ENCODE measurements around the gene LIX1. TPM values are rescaled to one million over a fixed set of nuclear protein-coding genes. Genes with fewer than 3 reads are reported as not detected.

Gene LIX1
- total and polyA plus RNA-seq, 3 donors from 2014 or later = 0.76 TPM; not detected in 2

- no peaks in the 10 kb centered on the region for H3K36me3 ChIP-seq (ENCODE audit: low read depth, missing control alignments)
- 17 to 34% methylated on average over 4 of the region's 4 CpGs for WGBS, 2 donors
- no peaks in the 10 kb centered on the region for H3K9me3 ChIP-seq
- intact Hi-C loops (cut with DNase I; ENCODE audit: low total_unique reads) = no loop called here
- no peak for TF ChIP-seq POLR2A (IDR thresholded peaks at IDR 0.05)
- TF ChIP-seq, protein P1, sequence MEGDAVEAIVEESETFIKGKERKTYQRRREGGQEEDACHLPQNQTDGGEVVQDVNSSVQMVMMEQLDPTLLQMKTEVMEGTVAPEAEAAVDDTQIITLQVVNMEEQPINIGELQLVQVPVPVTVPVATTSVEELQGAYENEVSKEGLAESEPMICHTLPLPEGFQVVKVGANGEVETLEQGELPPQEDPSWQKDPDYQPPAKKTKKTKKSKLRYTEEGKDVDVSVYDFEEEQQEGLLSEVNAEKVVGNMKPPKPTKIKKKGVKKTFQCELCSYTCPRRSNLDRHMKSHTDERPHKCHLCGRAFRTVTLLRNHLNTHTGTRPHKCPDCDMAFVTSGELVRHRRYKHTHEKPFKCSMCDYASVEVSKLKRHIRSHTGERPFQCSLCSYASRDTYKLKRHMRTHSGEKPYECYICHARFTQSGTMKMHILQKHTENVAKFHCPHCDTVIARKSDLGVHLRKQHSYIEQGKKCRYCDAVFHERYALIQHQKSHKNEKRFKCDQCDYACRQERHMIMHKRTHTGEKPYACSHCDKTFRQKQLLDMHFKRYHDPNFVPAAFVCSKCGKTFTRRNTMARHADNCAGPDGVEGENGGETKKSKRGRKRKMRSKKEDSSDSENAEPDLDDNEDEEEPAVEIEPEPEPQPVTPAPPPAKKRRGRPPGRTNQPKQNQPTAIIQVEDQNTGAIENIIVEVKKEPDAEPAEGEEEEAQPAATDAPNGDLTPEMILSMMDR (IDR thresholded peaks at IDR 0.05) = peak; percentile 57 to 87 (median 82)
- peak; percentile 78 for DNase-seq
- H3K27me3 ChIP-seq = no peaks in the 10 kb centered on the region
- H3K4me3 ChIP-seq = no peak overlapping the region
- H3K27ac ChIP-seq = no peak overlapping the region
- H3K4me1 ChIP-seq = no peaks in the 10 kb centered on the region
Observed at GRCh38 chr5:97162045-97162444, 19.6 kb upstream of the LIX1 start.

DNA sequence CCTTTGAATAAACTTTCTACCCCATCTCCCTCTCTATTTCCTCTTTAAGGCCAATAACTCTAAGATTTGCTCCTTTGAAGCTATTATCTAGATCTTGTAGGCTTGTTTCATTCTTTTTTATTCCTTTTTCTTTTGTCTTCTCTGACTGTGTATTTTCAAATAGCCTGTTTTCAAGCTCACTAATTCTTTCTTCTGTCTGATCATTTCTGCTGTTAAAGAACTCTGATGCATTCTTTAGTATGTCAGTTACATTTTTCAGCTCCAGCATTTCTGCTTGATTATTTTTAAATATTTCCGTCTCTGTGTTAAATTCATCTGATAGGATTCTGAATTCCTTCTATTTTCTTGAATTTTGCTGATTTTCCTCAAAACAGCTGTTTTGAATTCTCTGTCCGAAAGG lies 15.3 kb upstream of the LIX1 start:
- Histone ChIP-seq H3K27ac (no peak overlapping the region), H3K4me1 (no peaks in the 10 kb centered on the region), H3K9me3 (no peaks in the 10 kb centered on the region), H3K4me3 (no peak overlapping the region), H3K27me3 (no peaks in the 10 kb centered on the region), H3K36me3 (ENCODE audit: low read depth, missing control alignments) (no peaks in the 10 kb centered on the region)
- no peak for TF ChIP-seq POLR2A (IDR thresholded peaks at IDR 0.05)
- TF ChIP-seq, protein P1 (IDR thresholded peaks at IDR 0.05) = no peak
- 93 to 100% methylated on average over 2 of the region's 2 CpGs for WGBS, 2 donors
- no peak for DNase-seq
- intact Hi-C loops (cut with DNase I; ENCODE audit: low total_unique reads) = no loop called here

DNA sequence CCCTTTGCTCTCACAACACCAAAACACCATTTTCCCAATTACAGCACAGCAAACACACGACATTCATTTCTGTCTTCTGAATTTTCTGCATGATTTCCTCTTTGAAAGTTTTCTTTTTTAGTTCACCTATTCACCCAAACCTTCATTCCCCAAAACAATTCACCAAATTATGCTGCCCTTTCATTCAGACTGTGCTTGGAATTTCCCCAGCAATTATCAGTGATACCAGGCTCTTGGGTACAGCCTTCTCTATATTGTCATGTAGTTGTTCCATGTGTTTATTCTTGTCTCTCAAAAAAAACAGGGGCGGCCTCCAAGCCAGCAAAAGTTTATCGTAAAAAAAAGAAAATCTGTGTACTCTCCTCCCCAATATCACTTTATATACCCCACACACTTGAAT lies 9.0 kb upstream of the LIX1 start:
- no peak for TF ChIP-seq POLR2A (IDR thresholded peaks at IDR 0.05)
- TF ChIP-seq, protein P1 (IDR thresholded peaks at IDR 0.05) = no peak
- Histone ChIP-seq H3K27ac (no peak overlapping the region), H3K4me1 (no peaks in the 10 kb centered on the region), H3K4me3 (no peak overlapping the region), H3K27me3 (no peaks in the 10 kb centered on the region), H3K36me3 (ENCODE audit: low read depth, missing control alignments) (no peaks in the 10 kb centered on the region), H3K9me3 (no peaks in the 10 kb centered on the region)
- 92 to 96% methylated on average over 3 of the region's 3 CpGs for WGBS, 2 donors
- intact Hi-C loops (cut with DNase I; ENCODE audit: low total_unique reads) = no loop called here
- no peak for DNase-seq

GRCh38 chr5:97150401-97150800 lies 8.0 kb upstream of the LIX1 start:
- no peak for TF ChIP-seq POLR2A (IDR thresholded peaks at IDR 0.05)
- TF ChIP-seq, protein P1 (IDR thresholded peaks at IDR 0.05) = no peak
- Histone ChIP-seq H3K9me3 (no peaks in the 10 kb centered on the region), H3K4me1 (no peaks in the 10 kb centered on the region), H3K27ac (no peak overlapping the region), H3K36me3 (ENCODE audit: low read depth, missing control alignments) (no peaks in the 10 kb centered on the region), H3K27me3 (no peaks in the 10 kb centered on the region), H3K4me3 (no peak overlapping the region)
- 33 to 47% methylated on average over 1 of the region's 1 CpG for WGBS, 2 donors
- DNase-seq = no peak
- intact Hi-C loops (cut with DNase I; ENCODE audit: low total_unique reads) = no loop called here

DNA sequence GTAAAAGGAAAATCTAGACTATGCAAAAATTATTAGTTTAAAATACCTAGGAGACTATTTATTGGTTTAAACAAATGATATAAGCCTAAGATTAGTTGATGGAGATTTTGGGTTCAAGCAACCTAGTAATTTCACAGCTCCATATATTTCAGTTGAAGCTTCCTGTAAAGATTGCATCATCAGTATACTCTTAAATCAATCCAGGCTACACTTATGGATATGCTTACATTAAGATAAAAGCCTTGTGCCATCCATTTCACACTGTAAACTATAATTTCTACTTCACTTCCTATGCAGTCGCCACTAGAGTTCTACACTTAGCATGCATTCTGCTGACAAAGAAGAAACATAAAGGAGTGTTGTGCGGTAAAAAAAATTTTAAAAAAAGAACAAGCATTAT lies 7.3 kb upstream of the LIX1 start:
- Histone ChIP-seq H3K4me3 (no peak overlapping the region), H3K9me3 (no peaks in the 10 kb centered on the region), H3K27me3 (no peaks in the 10 kb centered on the region), H3K27ac (no peak overlapping the region), H3K4me1 (no peaks in the 10 kb centered on the region), H3K36me3 (ENCODE audit: low read depth, missing control alignments) (no peaks in the 10 kb centered on the region)
- TF ChIP-seq, protein P1 (IDR thresholded peaks at IDR 0.05) = no peak
- no peak for DNase-seq
- intact Hi-C loops (cut with DNase I; ENCODE audit: low total_unique reads) = no loop called here
- WGBS, 2 donors = 75 to 95% methylated on average over 2 of the region's 2 CpGs
